ENCODE results near the gene TMC6.
A peak's percentile ranks its signal among the peaks of the same experiment; 100 is the strongest.

The TMC6 gene

GRCh38 chr17:78134899-78135385, 6.4 kb upstream of the TMC6 start:
- no peak for DNase-seq

DNA sequence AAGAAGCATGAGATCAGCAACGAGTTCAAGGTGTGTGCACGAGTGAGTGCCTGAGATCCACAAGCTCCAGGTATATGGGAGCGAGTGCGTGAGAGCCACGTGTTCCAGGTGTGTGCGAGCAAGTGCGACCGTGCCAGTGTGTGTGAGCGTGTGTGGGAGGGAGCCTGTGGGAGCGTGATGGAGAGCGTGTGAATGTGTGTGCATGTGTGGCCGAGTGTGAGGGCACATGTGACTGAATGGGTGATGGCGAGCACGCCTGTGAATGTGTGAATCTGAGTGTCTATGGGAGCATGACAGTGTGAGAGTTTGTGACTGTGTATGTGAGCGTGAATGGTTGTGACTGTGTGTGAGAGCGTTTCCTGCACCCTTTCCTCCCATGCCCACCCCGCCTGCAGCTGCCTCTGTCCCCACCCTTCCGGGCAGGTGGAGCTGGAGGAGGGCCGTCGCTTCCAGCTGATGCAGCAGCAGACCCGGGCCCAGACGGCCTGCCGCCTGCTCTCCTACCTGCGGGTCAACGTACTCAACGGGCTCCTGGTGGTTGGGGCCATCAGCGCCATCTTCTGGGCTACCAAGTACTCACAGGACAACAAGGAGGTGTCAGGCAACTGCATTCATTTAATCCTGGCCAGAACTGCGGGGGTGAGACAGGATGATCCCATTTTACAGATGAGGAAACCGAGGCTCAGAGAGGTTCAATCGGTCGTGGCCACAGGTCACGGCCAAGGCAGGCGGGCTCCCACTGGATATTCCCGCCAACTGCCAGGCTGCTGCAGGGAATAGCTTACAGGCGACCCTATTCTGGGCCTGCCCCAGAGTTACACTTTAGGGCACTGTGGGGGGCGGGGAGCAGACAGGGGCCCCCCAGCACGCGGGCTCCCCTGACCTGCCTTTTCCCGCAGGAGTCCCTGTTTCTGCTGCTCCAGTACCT, 5.7 kb upstream of the TMC6 start:
- DNase-seq: peak; percentile 89

DNA sequence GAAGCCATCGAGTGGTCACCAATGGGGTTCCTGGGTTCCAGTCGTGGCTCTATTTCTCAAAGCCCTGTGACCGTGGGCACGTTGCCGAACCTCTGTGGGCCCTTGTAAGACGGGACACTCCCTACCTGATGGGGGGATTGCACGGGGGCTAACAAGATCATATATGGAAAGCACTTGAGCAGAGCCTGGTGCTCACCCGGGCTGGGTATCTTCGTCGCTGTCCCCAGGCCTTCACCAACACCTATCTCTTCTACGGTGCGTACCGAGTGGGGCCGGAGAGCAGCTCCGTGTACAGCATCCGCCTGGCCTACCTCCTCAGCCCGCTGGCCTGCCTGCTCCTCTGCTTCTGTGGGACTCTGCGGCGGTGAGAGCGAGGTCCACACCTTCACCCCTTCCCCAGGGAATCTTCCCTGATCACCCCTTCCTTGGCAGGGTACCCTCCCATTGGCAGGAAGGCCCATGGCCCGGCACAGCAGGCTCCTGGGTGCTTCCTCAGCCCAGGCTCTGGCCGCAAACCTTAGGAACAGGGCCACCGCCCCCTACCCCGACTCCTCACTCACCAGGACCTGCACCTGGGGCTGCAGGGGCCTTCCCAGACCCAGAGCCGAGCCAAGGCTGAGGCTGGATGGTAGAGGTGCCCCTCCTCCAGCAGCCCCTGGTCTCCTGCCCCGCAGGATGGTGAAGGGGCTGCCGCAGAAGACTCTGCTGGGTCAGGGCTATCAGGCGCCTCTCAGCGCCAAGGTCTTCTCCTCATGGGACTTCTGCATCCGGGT, 4.8 kb upstream of the TMC6 start:
- no peak for DNase-seq

GRCh38 chr17:78132767-78133178, 4.2 kb upstream of the TMC6 start:
- no peak for DNase-seq

GRCh38 chr17:78132084-78132676, 3.6 kb upstream of the TMC6 start:
- peak; percentile 82 for DNase-seq

GRCh38 chr17:78131172-78132083, 2.9 kb upstream of the TMC6 start:
- DNase-seq: peak; percentile 62

- peak; percentile 94 for DNase-seq
These were observed 2.0 kb upstream of the TMC6 start, which contains the start of gene TMC8 for GRCh38 chr17:78130437-78131101. Gene TMC8 (plus strand): TSS chr17:78130771. CDS start chr17:78131589, 818 bp downstream.

DNA sequence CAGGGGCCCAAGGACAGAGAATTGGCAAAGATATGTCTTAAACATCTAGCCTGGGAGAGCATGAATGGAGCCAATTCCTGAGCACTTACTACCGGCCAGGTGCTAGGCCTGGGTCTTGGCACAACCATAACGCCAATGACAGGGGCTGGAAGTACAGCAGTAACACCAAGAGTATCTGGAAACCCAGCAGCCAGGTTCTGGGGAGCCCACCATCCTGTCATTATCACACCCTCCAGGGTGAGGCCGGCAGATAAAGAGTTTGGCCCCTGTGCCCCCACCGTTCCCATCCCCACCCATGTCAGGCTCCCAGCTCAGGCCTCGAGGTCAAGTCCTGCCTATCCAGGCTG, 1.5 kb upstream of the TMC6 start:
- no peak for DNase-seq

GRCh38 chr17:78129351-78130089, 965 bp upstream of the TMC6 start:
- peak; percentile 67 for DNase-seq

DNA sequence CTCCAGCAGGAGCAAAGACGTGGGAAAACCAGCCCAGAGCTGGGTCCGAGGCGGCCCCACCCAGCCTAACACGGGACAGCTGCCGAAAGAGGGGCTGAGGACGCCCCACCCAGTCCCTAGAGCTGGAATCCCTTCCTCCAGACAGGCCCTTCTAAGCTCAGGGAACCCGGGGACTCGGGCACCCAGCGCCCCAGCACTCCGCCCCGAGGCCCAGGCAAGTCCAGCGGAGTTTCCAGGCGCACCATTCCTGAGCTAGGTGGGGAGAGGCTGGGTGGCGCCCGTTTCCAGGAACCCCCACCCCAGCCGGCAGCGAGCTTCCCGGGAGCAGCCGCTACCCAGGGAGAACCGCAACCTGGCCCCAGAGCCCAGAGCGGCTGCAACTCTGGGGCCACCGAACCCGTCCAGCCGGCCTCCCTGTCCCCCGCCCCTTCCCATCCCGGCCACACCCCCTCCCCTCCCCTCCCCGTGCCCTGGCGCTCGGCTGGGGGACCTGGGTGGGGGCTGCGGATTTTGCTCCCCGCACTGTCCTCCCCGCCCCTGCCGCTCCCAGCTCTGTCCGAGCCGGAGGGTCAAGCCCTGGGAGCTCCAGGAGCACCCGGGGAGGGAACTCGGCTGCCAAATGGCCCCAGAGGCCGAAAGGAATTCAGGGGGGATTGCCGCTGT, 536 bp downstream of the TMC6 start:
- no peak for DNase-seq

DNA sequence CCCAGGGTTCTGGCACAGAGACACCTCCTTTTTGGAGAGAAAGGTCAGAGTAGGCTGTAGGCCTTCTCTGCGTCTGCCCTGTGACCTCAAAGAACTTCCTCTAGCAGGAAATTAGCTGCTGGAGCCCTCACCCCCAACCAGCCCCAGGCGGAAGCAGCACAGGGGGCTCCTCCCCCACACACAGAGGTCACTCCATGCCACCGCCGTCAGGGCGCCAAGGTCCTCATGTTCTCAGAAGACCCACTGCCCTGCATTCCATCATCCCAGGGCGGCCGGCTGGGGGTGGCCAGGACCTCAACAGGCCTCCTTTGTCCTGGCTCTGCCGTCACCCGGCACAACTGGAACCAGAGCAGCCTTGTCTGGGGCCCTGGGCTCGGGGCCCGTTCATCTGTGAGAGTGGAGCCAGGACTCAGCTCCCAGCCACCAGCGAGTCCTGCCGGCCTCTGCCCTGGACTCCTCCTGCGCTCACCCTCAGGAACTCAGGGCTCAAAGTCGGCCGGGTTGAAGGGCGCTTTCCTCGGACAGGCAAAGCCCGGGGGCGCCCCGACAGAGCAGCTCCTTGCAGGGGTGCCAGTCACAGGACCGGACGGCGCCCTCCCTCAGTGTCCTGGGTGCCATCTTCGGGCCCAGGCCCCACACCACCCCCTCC, 1.2 kb downstream of the TMC6 start:
- peak; percentile 89 for DNase-seq

DNA sequence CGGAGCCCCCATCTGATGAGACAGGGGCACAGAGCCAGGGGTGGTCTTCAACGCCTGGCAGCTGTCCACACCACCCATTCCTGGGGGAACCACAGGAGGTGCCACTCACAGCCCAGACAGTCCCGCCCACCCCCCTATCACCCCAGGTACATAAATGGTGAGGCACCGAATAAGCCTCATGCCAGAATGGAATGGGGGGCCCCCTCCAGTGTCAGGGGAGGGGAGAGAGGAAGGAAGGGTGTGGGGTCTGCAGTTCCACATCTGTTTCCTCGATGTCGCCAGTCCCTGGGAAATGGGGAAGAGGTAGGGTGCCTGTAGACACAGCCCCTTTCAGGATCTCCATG, 1.7 kb downstream of the TMC6 start:
- DNase-seq: no peak

- no peak for DNase-seq
These were observed 2.3 kb downstream of the TMC6 start for GRCh38 chr17:78125976-78126894.

DNA sequence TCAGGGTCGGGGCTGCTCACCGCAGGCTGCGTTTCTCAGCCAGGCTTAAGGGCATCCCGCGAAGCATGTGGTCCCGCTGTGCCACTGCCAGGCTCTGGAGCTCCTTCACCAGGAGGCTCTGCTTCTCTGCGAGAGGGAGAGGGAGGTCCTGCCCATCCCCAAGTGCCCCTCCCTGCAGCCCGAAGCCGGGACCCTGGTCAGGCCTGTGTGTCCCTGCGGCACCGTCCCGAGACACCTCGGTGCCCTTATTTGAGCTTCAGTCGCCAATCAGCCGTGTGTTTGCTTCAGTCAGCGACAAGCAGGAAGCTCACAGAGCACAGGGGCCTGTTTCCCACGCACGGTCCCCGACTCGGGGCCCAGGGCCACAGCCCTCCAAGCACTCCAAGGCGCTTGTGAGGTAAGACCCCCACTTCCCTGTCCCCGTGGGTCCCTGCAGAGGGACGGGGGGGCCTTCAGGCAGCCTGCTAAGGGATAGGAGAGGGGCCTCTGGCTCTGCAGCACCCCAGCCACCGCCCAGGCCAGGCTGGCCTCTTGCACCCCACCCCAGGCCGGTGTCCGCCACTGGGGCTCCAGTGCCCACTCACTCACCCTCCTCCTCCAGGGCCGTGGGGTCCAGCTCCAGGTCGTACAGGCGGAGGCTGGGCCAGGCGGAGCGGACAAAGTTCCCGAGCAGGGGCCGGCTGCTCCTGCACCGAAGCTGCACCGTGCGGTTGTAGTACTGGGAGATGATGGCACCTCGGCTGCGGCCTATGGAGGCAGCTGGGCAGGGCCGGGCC, 3.2 kb downstream of the TMC6 start:
- no peak for DNase-seq

GRCh38 chr17:78124836-78125137, 3.8 kb downstream of the TMC6 start:
- no peak for DNase-seq

DNA sequence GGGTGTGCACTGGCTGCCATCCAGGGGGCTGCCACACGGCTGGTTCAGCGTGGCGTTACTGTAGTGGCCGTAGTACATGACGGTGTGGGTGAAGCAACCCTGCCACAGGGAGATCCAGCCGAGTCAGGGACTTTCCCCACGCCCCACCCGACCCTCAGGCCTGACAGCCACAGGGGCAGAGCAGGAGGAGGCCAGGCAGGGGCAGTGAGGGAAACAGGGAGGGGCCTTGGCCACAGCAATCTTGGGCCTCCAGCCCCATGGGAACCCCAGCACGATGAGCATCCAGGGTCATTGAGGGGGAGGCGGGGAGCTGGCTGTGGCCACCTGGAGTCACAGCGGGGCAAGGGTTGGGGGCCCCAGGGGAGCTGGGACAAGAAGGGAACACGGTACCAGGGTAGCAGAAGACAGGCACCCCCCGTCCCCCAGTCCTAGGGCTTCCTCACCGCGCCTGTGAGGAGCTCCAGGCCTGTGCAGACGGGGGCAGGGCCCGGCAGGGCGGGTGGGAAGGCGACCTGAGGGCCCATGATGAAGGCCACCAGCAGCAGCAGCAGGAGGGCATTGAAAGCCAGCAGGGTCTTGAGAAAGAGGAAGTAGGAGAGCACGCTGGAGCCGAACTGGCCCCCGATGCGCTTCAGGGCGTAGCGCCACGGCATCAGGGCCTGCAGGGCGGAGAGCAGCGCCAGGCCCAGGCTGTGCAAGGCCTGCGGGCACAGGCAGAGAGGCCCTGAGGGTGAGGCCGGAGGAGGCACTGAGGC, 4.3 kb downstream of the TMC6 start:
- no peak for DNase-seq

- DNase-seq: no peak
These were observed 5.2 kb downstream of the TMC6 start for GRCh38 chr17:78123258-78123929.

Data from activated CD4-positive, alpha-beta T cell treated with anti-CD3 and anti-CD28 coated beads, Interleukin-2, Interleukin-6, amounts not matched to agents 100 ng/mL and 50 ng/mL, durations not matched to agents 16 hours and 8 hours (primary cell).